ENCODE data around the gene RERE. TPM values are rescaled to one million over a fixed set of nuclear protein-coding genes. Genes with fewer than 3 reads are reported as not detected.

The RERE gene
- total RNA-seq (39.8 and 46.0 TPM in 2 replicates), polyA plus RNA-seq (62.8 and 74.3 TPM in 2 replicates)

GRCh38 chr1:8817412-8818324, at the start of gene RERE:
TSS of gene RERE (minus strand) at chr1:8817640.
- under 1% methylated on average over 25 of the region's 82 CpGs for WGBS (ENCODE audit: low lambda C conversion rate, missing lambda C conversion rate)
- H3K9me2 ChIP-seq (replicated peaks; ENCODE audit: insufficient read depth), result no peaks in the 10 kb centered on the region
- H3K79me2 ChIP-seq, result peaks cover 46% of the 10 kb centered on the region
- no peaks in the 10 kb centered on the region for H3K36me3 ChIP-seq (replicated peaks; ENCODE audit: insufficient read depth, low read depth)
- peaks cover under 1% of the 10 kb centered on the region for H4K20me1 ChIP-seq (ENCODE audit: insufficient read depth, poor library complexity, severe bottlenecking)
- H3K27me3 ChIP-seq, result no peaks in the 10 kb centered on the region
- H3K9me3 ChIP-seq (ENCODE audit: low read depth), result no peaks in the 10 kb centered on the region
- H3K27ac ChIP-seq, result peak within 1 kb of the TSS; percentile 98
- DNase-seq (ENCODE audit: low spot score), result peak; percentile 97
- H3K4me1 ChIP-seq (ENCODE audit: insufficient read depth), result peaks cover 34% of the 10 kb centered on the region
- H3K4me2 ChIP-seq, result peak within 1 kb of the TSS; percentile 84
- peak within 1 kb of the TSS; percentile 77 for H3K4me3 ChIP-seq
- peak within 1 kb of the TSS; percentile 75 for H2AFZ ChIP-seq
- TF ChIP-seq EZH2phosphoT487 (IDR thresholded peaks at IDR 0.05; ENCODE audit: low read depth, severe bottlenecking, unreplicated experiment) (no peak), EZH2 (IDR thresholded peaks at IDR 0.05; ENCODE audit: borderline replicate concordance) (no peak)
- TF ChIP-seq, protein P1, sequence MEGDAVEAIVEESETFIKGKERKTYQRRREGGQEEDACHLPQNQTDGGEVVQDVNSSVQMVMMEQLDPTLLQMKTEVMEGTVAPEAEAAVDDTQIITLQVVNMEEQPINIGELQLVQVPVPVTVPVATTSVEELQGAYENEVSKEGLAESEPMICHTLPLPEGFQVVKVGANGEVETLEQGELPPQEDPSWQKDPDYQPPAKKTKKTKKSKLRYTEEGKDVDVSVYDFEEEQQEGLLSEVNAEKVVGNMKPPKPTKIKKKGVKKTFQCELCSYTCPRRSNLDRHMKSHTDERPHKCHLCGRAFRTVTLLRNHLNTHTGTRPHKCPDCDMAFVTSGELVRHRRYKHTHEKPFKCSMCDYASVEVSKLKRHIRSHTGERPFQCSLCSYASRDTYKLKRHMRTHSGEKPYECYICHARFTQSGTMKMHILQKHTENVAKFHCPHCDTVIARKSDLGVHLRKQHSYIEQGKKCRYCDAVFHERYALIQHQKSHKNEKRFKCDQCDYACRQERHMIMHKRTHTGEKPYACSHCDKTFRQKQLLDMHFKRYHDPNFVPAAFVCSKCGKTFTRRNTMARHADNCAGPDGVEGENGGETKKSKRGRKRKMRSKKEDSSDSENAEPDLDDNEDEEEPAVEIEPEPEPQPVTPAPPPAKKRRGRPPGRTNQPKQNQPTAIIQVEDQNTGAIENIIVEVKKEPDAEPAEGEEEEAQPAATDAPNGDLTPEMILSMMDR (IDR thresholded peaks at IDR 0.05; ENCODE audit: poor library complexity), result no peak

- TF ChIP-seq, protein P1 (IDR thresholded peaks at IDR 0.05; ENCODE audit: poor library complexity), result no peak
- no peak for TF ChIP-seq EZH2phosphoT487 (IDR thresholded peaks at IDR 0.05; ENCODE audit: low read depth, severe bottlenecking, unreplicated experiment)
- no peak for TF ChIP-seq EZH2 (IDR thresholded peaks at IDR 0.05; ENCODE audit: borderline replicate concordance)
- no peak for DNase-seq (ENCODE audit: low spot score)
- no peaks in the 10 kb centered on the region for H3K27me3 ChIP-seq
- peaks cover 17% of the 10 kb centered on the region for H3K4me1 ChIP-seq (ENCODE audit: insufficient read depth)
- no peaks in the 10 kb centered on the region for H3K9me3 ChIP-seq (ENCODE audit: low read depth)
- H3K27ac ChIP-seq, result no peak overlapping the region
- H3K9me2 ChIP-seq (replicated peaks; ENCODE audit: insufficient read depth), result no peaks in the 10 kb centered on the region
- 91% methylated on average over 11 of the region's 11 CpGs for WGBS (ENCODE audit: low lambda C conversion rate, missing lambda C conversion rate)
- H3K79me2 ChIP-seq, result peaks cover 32% of the 10 kb centered on the region
- no peak overlapping the region for H3K4me2 ChIP-seq
- H2AFZ ChIP-seq, result no peak overlapping the region
- H3K36me3 ChIP-seq (replicated peaks; ENCODE audit: insufficient read depth, low read depth), result peaks cover 6% of the 10 kb centered on the region
- peaks cover 33% of the 10 kb centered on the region for H4K20me1 ChIP-seq (ENCODE audit: insufficient read depth, poor library complexity, severe bottlenecking)
- H3K4me3 ChIP-seq, result no peak overlapping the region
Measured at GRCh38 chr1:8866792-8867415, 49.5 kb upstream of the RERE start.

GRCh38 chr1:8866173-8866791, 48.8 kb upstream of the RERE start:
- Histone ChIP-seq H3K9me3 (ENCODE audit: low read depth) (no peaks in the 10 kb centered on the region), H4K20me1 (ENCODE audit: insufficient read depth, poor library complexity, severe bottlenecking) (peaks cover 27% of the 10 kb centered on the region), H3K4me1 (ENCODE audit: insufficient read depth) (peaks cover 12% of the 10 kb centered on the region), H3K36me3 (replicated peaks; ENCODE audit: insufficient read depth, low read depth) (peaks cover under 1% of the 10 kb centered on the region), H3K79me2 (peaks cover 27% of the 10 kb centered on the region), H3K27me3 (no peaks in the 10 kb centered on the region), H3K4me3 (no peak overlapping the region), H3K4me2 (no peak overlapping the region), H3K27ac (no peak overlapping the region), H2AFZ (no peak overlapping the region), H3K9me2 (replicated peaks; ENCODE audit: insufficient read depth) (no peaks in the 10 kb centered on the region)
- no peak for DNase-seq (ENCODE audit: low spot score)
- 98% methylated on average over 10 of the region's 10 CpGs for WGBS (ENCODE audit: low lambda C conversion rate, missing lambda C conversion rate)
- TF ChIP-seq EZH2 (IDR thresholded peaks at IDR 0.05; ENCODE audit: borderline replicate concordance) (no peak), EZH2phosphoT487 (IDR thresholded peaks at IDR 0.05; ENCODE audit: low read depth, severe bottlenecking, unreplicated experiment) (no peak)
- TF ChIP-seq, protein P1 (IDR thresholded peaks at IDR 0.05; ENCODE audit: poor library complexity), result no peak

Data from hepatocyte (in vitro differentiated cells).